H54 (cell line): Measurements from ENCODE around the gene SDC4.

Source experiments
- DNase-seq: peaks from one replicate; pipeline ENCODE4 v3.0.0; 2011; ENCODE audit warnings: low spot score, mixed read lengths; ENCODE audit not compliant: insufficient read length
- FAIRE-seq: peaks from 3 replicates; lab custom pipeline; 2011; peaks lifted over from hg19 to GRCh38; lab: Jason Lieb, UNC
- POLR2A ChIP-seq: IDR thresholded peaks from 2 replicates; pipeline ENCODE4 v1.6.1; 2011; ENCODE audit warnings: low read depth, mild to moderate bottlenecking, low read length

Gene SDC4

DNA sequence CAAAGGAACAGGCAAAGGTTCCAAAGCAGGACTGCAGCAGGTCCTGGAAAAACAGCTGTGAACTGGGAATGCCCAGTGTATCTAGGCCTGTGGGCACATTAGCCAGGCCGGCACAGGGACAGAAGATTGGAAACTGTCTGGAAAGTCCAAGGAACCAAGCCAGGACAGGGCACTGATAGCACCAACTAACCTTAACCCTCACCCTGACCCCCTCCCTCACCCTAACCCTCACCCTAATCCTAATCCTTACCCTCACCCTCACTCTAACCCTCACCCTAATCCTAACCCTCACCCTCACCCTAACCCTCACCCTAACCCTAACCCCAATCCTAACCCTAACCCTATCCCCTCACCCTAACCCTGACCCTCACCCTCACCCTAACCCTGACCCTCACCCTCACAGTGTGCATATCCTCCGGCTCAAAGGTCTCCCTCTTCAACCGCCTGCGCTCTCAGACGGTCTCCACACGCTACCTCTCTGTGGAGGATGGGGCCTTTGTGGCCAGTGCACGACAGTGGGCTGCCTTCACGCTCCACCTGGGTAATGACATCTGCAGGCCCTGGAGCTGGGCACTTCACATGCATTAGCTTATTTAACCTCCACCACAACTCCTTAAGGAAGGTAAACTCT lies 35.0 kb downstream of the SDC4 start:
- FAIRE-seq = no peak

GRCh38 chr20:45312241-45312640 lies 36.0 kb downstream of the SDC4 start:
- no peak for TF ChIP-seq POLR2A
- DNase-seq (no peak), FAIRE-seq (no peak)

More for the DNA sequence above, 35.0 kb downstream of the SDC4 start:
- no peak for DNase-seq
- TF ChIP-seq POLR2A = no peak

- peak; percentile 51 for DNase-seq
These were observed 36.5 kb downstream of the SDC4 start for GRCh38 chr20:45311589-45312211.

GRCh38 chr20:45309075-45309474 lies 39.1 kb downstream of the SDC4 start:
- no peak for FAIRE-seq
- DNase-seq = no peak
- TF ChIP-seq POLR2A = no peak

More at GRCh38 chr20:45311589-45312211, 36.5 kb downstream of the SDC4 start:
- no peak for TF ChIP-seq POLR2A
- FAIRE-seq = no peak

DNA sequence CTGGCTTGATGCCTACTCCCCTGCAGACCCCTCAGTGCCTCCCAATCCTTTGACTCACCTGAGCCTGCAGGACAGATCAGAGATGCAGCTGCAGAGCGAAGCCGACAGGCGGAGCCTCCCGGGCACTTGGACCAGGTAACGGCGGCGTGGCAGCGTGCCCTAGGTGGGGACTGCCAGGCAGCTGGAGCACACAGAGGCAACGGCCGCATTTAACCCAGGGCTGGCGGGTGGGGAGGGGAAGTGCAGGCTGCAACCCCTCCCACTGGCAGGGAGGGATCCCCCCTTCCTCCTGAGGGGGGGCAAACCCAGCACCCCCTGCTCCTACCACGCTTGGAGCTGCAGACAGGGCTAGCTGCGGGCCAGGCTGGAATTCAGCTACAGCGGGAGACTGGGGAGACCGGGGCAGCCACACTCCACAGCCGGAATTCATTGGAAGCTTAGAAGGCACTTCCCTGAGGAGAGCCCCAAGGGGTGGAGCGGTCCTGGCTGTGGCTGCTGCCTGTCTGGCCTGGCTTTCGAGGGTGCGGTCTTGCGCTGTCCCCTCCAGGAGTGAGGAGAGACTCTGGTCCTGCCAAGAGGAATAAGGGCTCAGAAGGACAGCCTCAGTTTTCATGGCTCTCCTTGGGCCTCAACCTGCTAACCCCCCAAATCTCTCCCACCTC lies 40.0 kb downstream of the SDC4 start, which contains the start of gene MATN4:
Gene MATN4 (minus strand): TSS at position 183 of the 662 bp plus-strand sequence. CDS start 2,717 bp downstream, outside the sequence.
- no peak for TF ChIP-seq POLR2A
- FAIRE-seq (no peak), DNase-seq (no peak)

- FAIRE-seq (no peak), DNase-seq (no peak)
- no peak for TF ChIP-seq POLR2A
These were observed 41.1 kb downstream of the SDC4 start for GRCh38 chr20:45307076-45307640.

GRCh38 chr20:45306431-45306982 lies 41.7 kb downstream of the SDC4 start, which contains the start of gene RBPJL:
Gene RBPJL, plus strand, starts transcription at chr20:45306840. Its CDS starts 83 bp downstream, at chr20:45306923.
- TF ChIP-seq POLR2A = no peak
- no peak for DNase-seq
- FAIRE-seq = no peak

DNA sequence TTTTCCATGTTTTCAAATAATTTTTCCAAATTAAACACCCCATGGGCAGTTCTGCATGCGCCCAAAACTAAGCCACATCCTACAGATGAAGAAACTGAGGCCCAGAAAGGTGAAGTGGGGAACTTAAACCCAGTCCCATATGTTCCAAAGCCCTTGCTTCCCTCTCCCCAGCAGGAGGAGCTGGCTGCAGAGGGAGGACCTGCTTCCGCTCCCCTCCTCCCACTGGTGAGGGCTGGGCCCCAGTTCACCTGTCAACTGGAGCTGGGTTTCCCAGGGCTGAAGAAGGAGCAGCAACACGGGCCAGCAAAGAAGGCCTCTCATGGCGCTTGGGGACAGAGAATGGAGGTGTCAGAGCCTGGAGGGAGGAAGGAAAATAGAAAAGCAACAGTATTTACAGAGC lies 43.0 kb downstream of the SDC4 start:
- DNase-seq = no peak
- no peak for TF ChIP-seq POLR2A
- FAIRE-seq = no peak

DNA sequence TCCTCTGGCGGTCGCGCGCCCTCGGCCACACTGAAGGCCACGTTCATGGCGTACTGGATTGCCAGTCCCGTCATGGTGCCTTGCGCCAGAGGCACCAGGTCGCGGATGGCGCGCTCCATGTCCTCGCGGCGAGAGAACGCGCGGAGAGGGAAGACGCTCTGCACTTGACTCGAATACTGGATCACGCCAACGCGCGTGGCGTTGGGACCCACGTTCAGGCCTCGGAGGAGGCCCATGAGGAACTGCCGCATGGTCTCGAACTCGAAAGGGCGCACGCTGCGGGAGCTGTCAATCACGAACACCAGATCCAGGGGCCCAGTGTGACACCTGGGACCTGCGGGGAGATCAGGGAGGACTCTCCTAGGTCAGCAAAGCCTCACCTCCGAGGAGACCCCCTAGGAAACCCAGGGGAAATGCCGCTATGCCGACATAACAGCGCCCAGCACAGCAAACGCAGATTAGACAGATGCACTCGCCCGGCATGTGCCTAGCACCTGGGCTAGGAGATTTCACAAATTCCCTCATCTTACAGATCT lies 43.7 kb downstream of the SDC4 start:
- no peak for TF ChIP-seq POLR2A

GRCh38 chr20:45303586-45304463 lies 44.4 kb downstream of the SDC4 start:
- FAIRE-seq = no peak
- no peak for DNase-seq
- TF ChIP-seq POLR2A = no peak

More for the DNA sequence above, 43.7 kb downstream of the SDC4 start:
- FAIRE-seq = no peak
- DNase-seq = no peak

DNA sequence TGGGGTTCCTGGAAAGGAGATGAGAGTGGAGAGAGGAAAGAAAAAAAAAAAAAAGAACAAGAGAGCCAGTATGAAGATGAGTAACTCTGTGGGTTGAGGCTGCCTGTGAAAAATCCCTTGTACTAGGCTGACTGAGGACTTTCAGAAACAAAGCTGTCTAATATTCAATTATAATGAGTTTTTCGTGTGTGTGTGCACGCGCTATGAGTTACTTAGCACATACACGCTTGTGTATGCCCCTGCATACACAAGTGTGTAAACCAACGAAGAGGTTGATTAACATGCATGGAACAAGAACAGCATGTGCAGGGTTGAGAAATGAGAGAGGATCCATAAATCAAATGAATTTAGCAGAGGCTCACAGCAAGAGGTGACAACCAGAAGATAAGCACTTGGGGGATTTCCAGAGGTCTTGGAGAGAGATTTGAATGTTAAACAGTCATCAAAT lies 46.4 kb downstream of the SDC4 start:
- FAIRE-seq (no peak), DNase-seq (no peak)
- no peak for TF ChIP-seq POLR2A

DNA sequence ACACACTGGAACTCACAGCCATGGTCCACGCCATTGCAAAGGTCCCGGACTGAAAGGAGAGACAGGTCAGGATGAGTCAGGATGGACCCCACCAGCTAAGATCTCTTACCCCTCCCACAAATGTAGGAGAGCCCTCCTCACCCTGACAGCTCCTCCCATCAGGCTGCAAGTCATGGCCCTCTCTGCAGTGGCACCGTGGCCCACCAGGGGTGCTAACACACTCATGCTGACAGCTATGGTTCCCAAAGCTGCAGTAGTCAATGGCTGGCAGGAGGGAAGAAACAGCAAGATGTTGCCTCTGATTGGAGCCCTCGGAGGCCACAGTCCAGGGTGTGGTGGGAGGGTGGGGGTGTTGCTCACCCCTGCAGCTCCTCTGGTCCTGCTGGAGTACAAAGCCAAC lies 47.3 kb downstream of the SDC4 start:
- FAIRE-seq = no peak
- DNase-seq = peak; percentile 73
- TF ChIP-seq POLR2A = no peak

DNA sequence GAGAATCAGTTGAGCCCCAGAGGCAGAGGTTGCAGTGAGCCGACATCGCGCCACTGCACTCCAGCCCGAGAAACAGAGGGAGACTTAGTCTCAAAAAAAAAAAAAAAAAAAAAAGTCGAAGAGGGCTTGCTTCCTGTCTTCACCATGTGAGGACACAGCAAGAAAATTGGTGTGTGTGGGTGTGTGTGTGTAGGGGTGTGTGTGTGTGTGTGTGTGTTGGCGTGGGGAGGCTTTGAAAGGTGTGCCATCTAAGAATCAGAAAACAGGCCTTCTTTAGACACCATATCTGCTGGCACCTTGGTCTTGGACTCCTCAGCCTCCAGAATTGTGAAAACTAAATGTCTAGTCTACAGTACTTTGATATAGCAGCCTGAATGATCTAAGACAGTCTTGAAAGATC lies 48.4 kb downstream of the SDC4 start:
- no peak for DNase-seq
- TF ChIP-seq POLR2A = no peak
- FAIRE-seq = no peak
